SHP77 treated with DMSO at 0.1 percent for 48 hours (cell line): Measurements from ENCODE around the gene SMIM34.

ENCODE experiments used
- DNase-seq: peaks from one replicate; lab custom pipeline; 2025; lab: John Stamatoyannopoulos, UW

The SMIM34 gene

DNA sequence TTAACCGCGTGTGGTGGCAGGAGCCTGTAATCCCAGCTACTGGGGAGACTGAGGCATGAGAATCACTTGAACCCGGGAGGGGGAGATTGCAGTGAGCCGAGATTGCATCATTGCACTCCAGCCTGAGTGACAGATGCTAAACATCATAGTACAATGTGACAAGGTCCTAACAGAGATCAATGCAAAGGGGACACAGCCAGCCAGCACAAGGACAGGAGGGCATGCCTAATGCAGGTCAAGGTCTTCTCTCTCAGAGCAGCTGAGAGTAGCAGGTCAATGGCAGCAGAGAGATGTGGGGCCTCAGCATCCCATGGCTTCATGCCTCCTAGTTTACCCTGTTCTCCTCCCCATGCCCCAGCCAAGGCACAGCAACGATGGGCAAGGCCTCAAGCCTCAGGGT lies 51.4 kb downstream of the SMIM34 start:
- DNase-seq, result no peak

DNA sequence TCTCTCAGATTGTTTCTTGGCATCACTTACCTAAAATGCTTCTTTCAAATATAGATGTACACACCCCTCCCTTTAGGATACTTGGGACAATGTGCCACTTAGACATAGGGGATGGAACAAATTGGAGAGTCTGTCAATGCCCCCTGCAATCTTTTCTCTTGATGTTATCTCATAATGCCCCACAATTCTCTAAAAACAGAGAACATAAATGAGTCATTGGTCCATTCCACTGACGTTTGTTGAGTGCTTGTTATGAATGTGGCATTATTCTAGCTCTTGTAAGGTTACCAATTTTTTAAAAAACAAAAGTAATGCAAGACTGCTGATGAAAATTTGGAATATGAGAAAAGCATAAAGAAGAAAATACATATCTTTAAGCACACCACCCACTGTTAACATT lies 54.0 kb downstream of the SMIM34 start:
- no peak for DNase-seq
